Neuronal stem cell (in vitro differentiated cells): Measurements from ENCODE around the gene ANO9.

Experiments used
- DNase-seq: peaks from one replicate; pipeline ENCODE4 v3.0.0-alpha.2; 2013; ENCODE audit warnings: low spot score
- H2AFZ ChIP-seq: one replicate; pipeline ENCODE4 v1.6.1; 2013; ENCODE audit warnings: mild to moderate bottlenecking, low read length, inconsistent platforms
- H2AK5ac ChIP-seq: 2 replicates; pipeline ENCODE4 v1.6.1; 2013; ENCODE audit warnings: low read depth, mild to moderate bottlenecking, inconsistent platforms, low read length, moderate library complexity, mixed read lengths
- H2BK120ac ChIP-seq: 2 replicates; pipeline ENCODE4 v1.6.1; 2013; ENCODE audit warnings: low read depth, mild to moderate bottlenecking, inconsistent platforms, low read length, moderate library complexity, mixed read lengths
- H2BK12ac ChIP-seq: one replicate; pipeline ENCODE4 v1.6.1; 2013; ENCODE audit warnings: low read length, inconsistent platforms
- H2BK15ac ChIP-seq: 2 replicates; pipeline ENCODE4 v1.6.1; 2013; ENCODE audit warnings: mild to moderate bottlenecking, low read length, inconsistent platforms, mixed read lengths
- H2BK5ac ChIP-seq: one replicate; pipeline ENCODE4 v1.6.1; 2013; ENCODE audit warnings: inconsistent platforms, mild to moderate bottlenecking, low read length, moderate library complexity
- H3K14ac ChIP-seq: one replicate; pipeline ENCODE4 v1.6.1; 2013; ENCODE audit warnings: low read length, inconsistent platforms
- H3K18ac ChIP-seq: 2 replicates; pipeline ENCODE4 v1.6.1; 2013; ENCODE audit warnings: low read length, inconsistent platforms
- H3K23ac ChIP-seq: 2 replicates; pipeline ENCODE4 v1.6.1; 2013; ENCODE audit warnings: low read depth, mild to moderate bottlenecking, mixed read lengths, low read length, inconsistent platforms; ENCODE audit not compliant: poor library complexity
- H3K27ac ChIP-seq: replicated peaks from 3 replicates; pipeline ENCODE4 v1.5.1; 2013; ENCODE audit warnings: low read length, inconsistent platforms
- H3K27me3 ChIP-seq, 3 experiments: 2 replicates each; pipeline ENCODE4 v1.6.1; 2013; ENCODE audit warnings: low read length in 3 of 3, mild to moderate bottlenecking in 2 of 3, inconsistent platforms in 1 of 3, low read depth in 1 of 3, mixed read lengths in 1 of 3, moderate library complexity in 1 of 3; ENCODE audit not compliant: control insufficient read depth in 3 of 3, insufficient read depth in 3 of 3
- H3K36me3 ChIP-seq, 2 donors: replicated peaks in 1 of 2; 2 replicates each; pipeline ENCODE4 v1.6.1; 2013; ENCODE audit warnings: low read length in 2 of 2; ENCODE audit not compliant: control insufficient read depth in 2 of 2, insufficient read depth in 2 of 2
- H3K4ac ChIP-seq: 2 replicates; pipeline ENCODE4 v1.6.1; 2013; ENCODE audit warnings: inconsistent platforms, mild to moderate bottlenecking, low read length, moderate library complexity
- H3K4me1 ChIP-seq, 2 donors: 1 replicate in 1 of 2; 2 replicates in 1 of 2; pipeline ENCODE4 v1.6.1; 2013; ENCODE audit warnings: low read length in 2 of 2, low read depth in 1 of 2; ENCODE audit not compliant: control insufficient read depth in 2 of 2, insufficient read depth in 1 of 2
- H3K4me2 ChIP-seq: one replicate; pipeline ENCODE4 v1.6.1; 2013; ENCODE audit warnings: mild to moderate bottlenecking, low read length, inconsistent platforms; ENCODE audit not compliant: insufficient read depth, poor library complexity, severe bottlenecking
- H3K4me3 ChIP-seq, 2 donors: 2 replicates each; pipeline ENCODE4 v1.5.1; 2013; ENCODE audit warnings: low read length in 2 of 2, mild to moderate bottlenecking in 2 of 2, inconsistent platforms in 1 of 2, moderate library complexity in 1 of 2
- H3K79me1 ChIP-seq: one replicate; pipeline ENCODE4 v1.6.1; 2013; ENCODE audit warnings: low read depth, mild to moderate bottlenecking, inconsistent platforms, low read length, moderate library complexity
- H3K9ac ChIP-seq: one replicate; pipeline ENCODE4 v1.6.1; 2013; ENCODE audit warnings: mild to moderate bottlenecking, low read depth, low read length, inconsistent platforms; ENCODE audit not compliant: poor library complexity
- H3K9me3 ChIP-seq, 2 donors: replicated peaks in 1 of 2; 2 replicates each; pipeline versions ENCODE3 to v1.6.1; 2013; ENCODE audit warnings: low read length in 2 of 2, mild to moderate bottlenecking in 2 of 2, inconsistent platforms in 1 of 2, low read depth in 1 of 2, mixed read lengths in 1 of 2, moderate library complexity in 1 of 2; ENCODE audit not compliant: control insufficient read depth in 2 of 2, insufficient read depth in 1 of 2
- H4K8ac ChIP-seq: one replicate; pipeline ENCODE4 v1.6.1; 2013; ENCODE audit warnings: low read depth, mild to moderate bottlenecking, inconsistent platforms, low read length, moderate library complexity
- H4K91ac ChIP-seq: one replicate; pipeline ENCODE4 v1.6.1; 2013; ENCODE audit warnings: low read length, low read depth, mild to moderate bottlenecking, inconsistent platforms; ENCODE audit not compliant: poor library complexity
- WGBS, 2 donors: extraction: QIAGEN DNeasy Blood & Tissue Kit; methylation state at CpG; one replicate each; pipeline ENCODE4 v1.1.7; 2013; ENCODE audit warnings: missing lambda C conversion rate in 2 of 2, mixed read lengths in 1 of 2; ENCODE audit not compliant: insufficient read length in 2 of 2, insufficient replicate concordance in 1 of 2; ENCODE audit errors: extremely low coverage in 2 of 2; 5-methylcytosine and 5-hydroxymethylcytosine counted together

Gene ANO9

DNA sequence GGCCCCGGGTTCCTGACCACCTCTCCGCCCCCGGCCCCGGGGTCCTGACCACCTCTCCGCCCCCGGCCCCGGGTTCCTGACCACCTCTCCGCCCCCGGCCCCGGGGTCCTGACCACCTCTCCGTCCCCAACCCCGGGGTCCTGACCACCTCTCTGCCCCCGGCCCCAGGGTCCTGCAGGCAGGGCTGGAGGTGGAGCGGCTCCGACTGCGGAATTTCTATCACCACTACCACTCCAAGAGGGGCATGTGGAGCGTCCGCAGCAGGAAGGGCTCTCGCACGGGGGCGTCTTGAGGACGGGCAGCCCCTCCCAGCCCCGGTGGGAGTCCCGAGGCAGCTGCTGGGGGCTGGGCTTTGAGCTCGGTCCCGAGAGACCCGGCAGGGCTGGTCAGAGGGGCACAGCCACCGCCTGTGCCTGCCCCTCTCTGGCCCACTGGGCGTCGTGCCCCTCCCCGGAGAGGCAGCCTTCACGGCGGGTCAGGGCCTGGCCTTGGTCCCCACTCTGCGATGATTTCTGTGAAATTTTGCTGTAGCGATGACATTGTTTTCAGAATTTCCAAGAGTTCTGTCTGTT is 60.2 kb downstream of the ANO9 start:
- H3K4me3 ChIP-seq = no peak overlapping the region
- H3K14ac ChIP-seq = no peak overlapping the region
- no peaks in the 10 kb centered on the region for H3K27me3 ChIP-seq
- no CpG with 5 or more reads among the region's 35 CpGs for WGBS, 2 donors
- no peak overlapping the region for H2AFZ ChIP-seq
- no peak overlapping the region for H2BK120ac ChIP-seq
- DNase-seq = no peak
- H3K4me1 ChIP-seq = no peaks in the 10 kb centered on the region
- peaks cover 28 to 59% of the 10 kb centered on the region in 2 donors for H3K36me3 ChIP-seq
- H3K4ac ChIP-seq = no peak overlapping the region
- no peak overlapping the region for H2BK15ac ChIP-seq
- H2AK5ac ChIP-seq = no peak overlapping the region
- H3K79me1 ChIP-seq = peaks cover 12% of the 10 kb centered on the region
- H2BK5ac ChIP-seq = no peak overlapping the region
- no peak overlapping the region for H3K4me2 ChIP-seq
- no peak overlapping the region for H4K8ac ChIP-seq
- H3K23ac ChIP-seq = no peak overlapping the region
- H3K9ac ChIP-seq = no peak overlapping the region
- H4K91ac ChIP-seq = no peak overlapping the region
- no peak overlapping the region for H3K18ac ChIP-seq
- no peak overlapping the region for H3K27ac ChIP-seq
- no peak overlapping the region for H2BK12ac ChIP-seq
- peaks cover 8 to 10% of the 10 kb centered on the region in 2 donors for H3K9me3 ChIP-seq

DNA sequence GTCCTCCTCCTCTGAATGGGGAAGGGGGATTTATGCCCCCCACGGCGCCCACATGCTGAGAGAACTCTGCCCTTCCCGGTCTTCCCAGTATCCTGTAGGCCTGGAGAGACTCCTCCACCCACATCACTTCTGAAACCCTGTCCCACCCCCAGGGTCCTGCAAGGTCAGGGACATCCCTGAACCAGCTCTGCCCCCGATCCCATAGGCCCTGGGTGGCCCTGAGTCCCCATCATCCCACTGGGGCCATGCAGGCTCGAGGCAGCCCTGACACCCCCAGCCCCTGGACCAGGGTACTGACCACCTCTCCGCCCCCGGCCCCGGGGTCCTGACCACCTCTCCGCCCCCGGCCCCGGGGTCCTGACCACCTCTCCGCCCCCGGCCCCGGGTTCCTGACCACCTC is 60.8 kb downstream of the ANO9 start:
- Histone ChIP-seq H2AK5ac (no peak overlapping the region), H3K9ac (no peak overlapping the region), H2BK12ac (no peak overlapping the region), H4K8ac (no peak overlapping the region), H2BK15ac (no peak overlapping the region), H3K23ac (no peak overlapping the region), H2BK120ac (no peak overlapping the region), H4K91ac (no peak overlapping the region), H2BK5ac (no peak overlapping the region), H3K9me3 (peaks cover 2 to 5% of the 10 kb centered on the region in 2 donors), H3K27ac (no peak overlapping the region), H2AFZ (no peak overlapping the region), H3K79me1 (peaks cover 12% of the 10 kb centered on the region), H3K36me3 (peaks cover 28 to 59% of the 10 kb centered on the region in 2 donors), H3K18ac (no peak overlapping the region), H3K4me2 (no peak overlapping the region), H3K14ac (no peak overlapping the region), H3K4me3 (no peak overlapping the region), H3K4me1 (no peaks in the 10 kb centered on the region), H3K4ac (no peak overlapping the region), H3K27me3 (no peaks in the 10 kb centered on the region)
- WGBS, 2 donors = no CpG with 5 or more reads among the region's 14 CpGs
- DNase-seq = no peak

DNA sequence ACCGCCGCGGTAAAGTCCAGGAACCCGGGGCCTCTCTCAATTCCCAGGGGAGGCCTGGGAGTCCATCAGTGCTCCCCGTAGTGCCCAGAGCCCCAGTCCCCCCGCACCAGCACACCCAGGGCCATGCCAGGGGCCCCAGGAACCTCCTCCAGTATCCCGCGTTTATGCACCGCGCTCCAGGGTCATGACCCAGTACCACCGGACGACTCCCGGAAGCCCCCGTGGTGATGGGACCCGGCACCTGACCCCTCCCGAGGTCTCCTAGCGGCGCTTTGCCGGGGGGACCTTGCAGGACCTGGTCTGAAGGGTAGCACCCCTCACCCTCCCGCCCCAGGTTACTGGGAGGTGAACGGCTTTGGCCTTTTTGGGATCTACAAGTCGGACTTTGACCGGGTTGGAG is 61.3 kb downstream of the ANO9 start:
- peaks cover 14% of the 10 kb centered on the region for H3K79me1 ChIP-seq
- H3K36me3 ChIP-seq = peaks cover 28 to 64% of the 10 kb centered on the region in 2 donors

GRCh38 chr11:380095-380480 is 61.7 kb downstream of the ANO9 start:
- no peak overlapping the region for H3K27ac ChIP-seq
- no peaks in the 10 kb centered on the region for H3K27me3 ChIP-seq
- no peak overlapping the region for H4K8ac ChIP-seq
- peak overlapping the region; percentile 55 for H3K23ac ChIP-seq
- H3K4ac ChIP-seq = no peak overlapping the region
- no peak overlapping the region for H3K4me3 ChIP-seq
- H3K14ac ChIP-seq = no peak overlapping the region
- DNase-seq = no peak
- no peak overlapping the region for H2BK120ac ChIP-seq
- H3K9ac ChIP-seq = peak overlapping the region; percentile 21
- peaks cover 0 to 1% of the 10 kb centered on the region in 2 donors for H3K9me3 ChIP-seq
- no peak overlapping the region for H2BK15ac ChIP-seq
- no CpG with 5 or more reads among the region's 35 CpGs for WGBS, 2 donors
- no peak overlapping the region for H3K4me2 ChIP-seq
- no peak overlapping the region for H3K18ac ChIP-seq
- H3K4me1 ChIP-seq = no peaks in the 10 kb centered on the region
- H2AK5ac ChIP-seq = peak overlapping the region; percentile 56
- no peak overlapping the region for H4K91ac ChIP-seq
- peaks cover 14% of the 10 kb centered on the region for H3K79me1 ChIP-seq
- H2BK12ac ChIP-seq = peak overlapping the region; percentile 58
- peaks cover 28 to 68% of the 10 kb centered on the region in 2 donors for H3K36me3 ChIP-seq
- peak overlapping the region; percentile 53 for H2BK5ac ChIP-seq
- H2AFZ ChIP-seq = no peak overlapping the region

More for the DNA sequence above, 61.3 kb downstream of the ANO9 start:
- Histone ChIP-seq H3K9me3 (peaks cover 0 to 1% of the 10 kb centered on the region in 2 donors), H2BK120ac (no peak overlapping the region), H3K4me2 (no peak overlapping the region), H2AK5ac (no peak overlapping the region), H3K27ac (no peak overlapping the region), H3K27me3 (no peaks in the 10 kb centered on the region), H3K23ac (no peak overlapping the region), H3K4me3 (no peak overlapping the region), H2BK5ac (peak overlapping the region; percentile 53), H2BK12ac (peak overlapping the region; percentile 58), H3K9ac (peak overlapping the region; percentile 21), H3K18ac (no peak overlapping the region), H4K91ac (no peak overlapping the region), H4K8ac (no peak overlapping the region), H3K4me1 (no peaks in the 10 kb centered on the region), H3K14ac (no peak overlapping the region), H3K4ac (no peak overlapping the region), H2BK15ac (no peak overlapping the region), H2AFZ (no peak overlapping the region)
- DNase-seq = no peak
- no CpG with 5 or more reads among the region's 23 CpGs for WGBS, 2 donors
